Osteoblast (primary cell): Measurements from ENCODE around the gene SCRN2. TPM values are rescaled to one million over a fixed set of nuclear protein-coding genes. Genes with fewer than 3 reads are reported as not detected.

Experiments
- DNase-seq: peaks from one replicate; pipeline ENCODE4 v3.0.0; 2011; ENCODE audit warnings: low spot score, mixed read lengths; ENCODE audit not compliant: insufficient read length; ENCODE audit errors: missing footprints
- H2AFZ ChIP-seq: 2 replicates; pipeline ENCODE4 v1.6.0; 2011; ENCODE audit warnings: mild to moderate bottlenecking, low read length
- H3K27ac ChIP-seq: 2 replicates; pipeline ENCODE4 v1.5.1; 2011; ENCODE audit warnings: mild to moderate bottlenecking, low read depth, low read length, moderate library complexity
- H3K27me3 ChIP-seq: 2 replicates; pipeline ENCODE4 v1.6.0; 2012; ENCODE audit warnings: mild to moderate bottlenecking, control low read depth, inconsistent platforms, low read length, moderate library complexity; ENCODE audit not compliant: insufficient read depth
- H3K36me3 ChIP-seq: 2 replicates; pipeline ENCODE4 v1.5.1; 2011; ENCODE audit warnings: mild to moderate bottlenecking, low read length, control low read depth, moderate library complexity; ENCODE audit not compliant: insufficient read depth
- H3K4me1 ChIP-seq: 2 replicates; pipeline ENCODE4 v1.5.1; 2011; ENCODE audit warnings: mild to moderate bottlenecking, low read length, control low read depth, moderate library complexity; ENCODE audit not compliant: insufficient read depth
- H3K4me2 ChIP-seq: 2 replicates; pipeline ENCODE4 v1.6.0; 2011; ENCODE audit warnings: mild to moderate bottlenecking, low read length; ENCODE audit not compliant: insufficient read depth
- H3K4me3 ChIP-seq: fragments of 200-600 bp; sonication (generic); 3 replicates; pipeline ENCODE4 v1.5.1; 2012; ENCODE audit warnings: mild to moderate bottlenecking, low read length, inconsistent platforms; ENCODE audit not compliant: insufficient read depth
- H3K79me2 ChIP-seq: 2 replicates; pipeline ENCODE4 v1.6.0; 2012; ENCODE audit warnings: mild to moderate bottlenecking, low read length, control low read depth, inconsistent platforms; ENCODE audit not compliant: insufficient read depth
- H3K9me3 ChIP-seq: 2 replicates; pipeline ENCODE4 v1.5.1; 2011; ENCODE audit warnings: low read depth, low read length, control low read depth
- H4K20me1 ChIP-seq: 2 replicates; pipeline ENCODE4 v1.6.0; 2012; ENCODE audit warnings: mild to moderate bottlenecking, low read length, control low read depth; ENCODE audit not compliant: insufficient read depth
- total RNA-seq: library from RNA; depleted of rRNA; stranded (reverse); fragments of >200 nt; gene quantifications from 2 replicates; pipeline ENCODE4 v1.2.3, GENCODE V29; 2012
- TF ChIP-seq, protein P1 (sequence below): IDR thresholded peaks from 2 replicates; pipeline ENCODE4 v1.5.1; 2011; ENCODE audit warnings: mild to moderate bottlenecking, low read depth, low read length, moderate library complexity; ENCODE audit errors: extremely low read depth

The SCRN2 gene
- total RNA-seq, 1 donor = 42.7 TPM

DNA sequence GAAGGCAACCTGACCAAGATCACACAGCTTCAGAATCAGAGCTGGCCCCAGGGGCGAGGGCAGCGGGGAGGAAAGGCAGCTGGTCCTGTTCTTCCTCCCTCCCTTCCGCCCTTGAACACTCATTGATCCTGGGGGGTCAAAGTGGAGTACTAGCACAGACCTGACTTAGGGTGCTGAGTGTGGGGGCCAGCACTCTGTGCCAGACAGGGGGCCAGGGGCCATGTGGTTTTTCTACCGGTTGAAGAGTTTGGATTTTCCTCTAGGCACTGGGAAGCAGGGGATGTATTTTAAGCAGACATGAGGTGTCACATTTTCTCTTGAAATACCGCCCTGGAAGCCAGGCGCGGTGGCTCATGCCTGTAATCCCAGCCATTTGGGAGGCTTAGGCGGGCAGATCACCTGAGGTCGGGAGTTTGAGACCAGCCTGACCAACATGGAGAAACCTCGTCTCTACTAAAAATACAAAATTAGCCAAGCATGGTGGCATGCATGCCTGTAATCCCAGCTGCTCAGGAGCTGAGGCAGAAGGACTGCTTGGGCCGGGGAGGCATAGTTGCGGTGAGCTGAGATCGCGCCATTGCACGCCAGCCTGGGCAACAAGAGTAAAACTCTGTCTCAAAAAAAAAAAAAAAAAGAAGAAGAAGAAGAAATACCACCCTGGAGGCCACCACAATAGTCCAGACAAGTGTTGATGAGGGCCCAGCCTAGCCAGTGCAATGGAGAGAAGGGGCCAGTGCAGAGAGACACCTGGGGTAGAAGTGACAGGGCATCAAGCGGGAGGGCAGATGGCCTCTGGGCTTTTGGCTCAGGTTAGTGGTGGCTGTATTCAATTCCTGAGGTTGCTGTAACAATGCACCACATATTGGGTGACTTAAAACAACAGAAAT, 34.8 kb downstream of the SCRN2 start:
- Histone ChIP-seq H4K20me1 (peaks cover 30% of the 10 kb centered on the region), H3K4me1 (peaks cover 10% of the 10 kb centered on the region), H3K27me3 (peaks cover 20% of the 10 kb centered on the region), H3K9me3 (no peaks in the 10 kb centered on the region), H3K4me2 (no peak overlapping the region), H3K79me2 (no peaks in the 10 kb centered on the region), H3K27ac (no peak overlapping the region), H2AFZ (no peak overlapping the region), H3K4me3 (no peak overlapping the region), H3K36me3 (peaks cover 29% of the 10 kb centered on the region)
- TF ChIP-seq, protein P1, sequence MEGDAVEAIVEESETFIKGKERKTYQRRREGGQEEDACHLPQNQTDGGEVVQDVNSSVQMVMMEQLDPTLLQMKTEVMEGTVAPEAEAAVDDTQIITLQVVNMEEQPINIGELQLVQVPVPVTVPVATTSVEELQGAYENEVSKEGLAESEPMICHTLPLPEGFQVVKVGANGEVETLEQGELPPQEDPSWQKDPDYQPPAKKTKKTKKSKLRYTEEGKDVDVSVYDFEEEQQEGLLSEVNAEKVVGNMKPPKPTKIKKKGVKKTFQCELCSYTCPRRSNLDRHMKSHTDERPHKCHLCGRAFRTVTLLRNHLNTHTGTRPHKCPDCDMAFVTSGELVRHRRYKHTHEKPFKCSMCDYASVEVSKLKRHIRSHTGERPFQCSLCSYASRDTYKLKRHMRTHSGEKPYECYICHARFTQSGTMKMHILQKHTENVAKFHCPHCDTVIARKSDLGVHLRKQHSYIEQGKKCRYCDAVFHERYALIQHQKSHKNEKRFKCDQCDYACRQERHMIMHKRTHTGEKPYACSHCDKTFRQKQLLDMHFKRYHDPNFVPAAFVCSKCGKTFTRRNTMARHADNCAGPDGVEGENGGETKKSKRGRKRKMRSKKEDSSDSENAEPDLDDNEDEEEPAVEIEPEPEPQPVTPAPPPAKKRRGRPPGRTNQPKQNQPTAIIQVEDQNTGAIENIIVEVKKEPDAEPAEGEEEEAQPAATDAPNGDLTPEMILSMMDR = no peak
- no peak for DNase-seq

DNA sequence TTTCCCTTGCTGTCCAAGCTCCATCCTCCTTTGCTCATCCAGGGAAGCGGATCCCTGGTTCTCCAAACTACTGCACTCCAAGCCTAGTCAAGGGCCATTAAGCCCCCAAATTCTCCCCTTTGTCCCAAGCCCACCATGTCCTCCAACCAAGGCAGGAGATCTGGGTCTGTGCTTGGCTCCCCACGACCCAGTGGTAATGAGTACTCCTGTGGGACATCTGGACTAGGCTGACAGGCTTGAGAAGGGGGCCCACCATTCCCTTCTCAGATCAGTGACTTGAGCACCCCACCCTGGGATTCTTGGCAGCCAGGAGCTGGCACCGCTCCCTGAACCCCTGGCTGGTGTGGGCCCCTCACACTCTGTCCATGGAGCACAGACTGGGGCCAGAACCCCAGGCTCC, 36.6 kb downstream of the SCRN2 start:
- no peak overlapping the region for H3K4me3 ChIP-seq
- H2AFZ ChIP-seq = no peak overlapping the region
- H3K27ac ChIP-seq = no peak overlapping the region
- peaks cover 18% of the 10 kb centered on the region for H4K20me1 ChIP-seq
- H3K36me3 ChIP-seq = peaks cover 25% of the 10 kb centered on the region
- TF ChIP-seq, protein P1 = no peak
- no peaks in the 10 kb centered on the region for H3K79me2 ChIP-seq
- no peaks in the 10 kb centered on the region for H3K9me3 ChIP-seq
- H3K4me1 ChIP-seq = no peaks in the 10 kb centered on the region
- peaks cover 28% of the 10 kb centered on the region for H3K27me3 ChIP-seq
- no peak overlapping the region for H3K4me2 ChIP-seq
- DNase-seq = no peak

DNA sequence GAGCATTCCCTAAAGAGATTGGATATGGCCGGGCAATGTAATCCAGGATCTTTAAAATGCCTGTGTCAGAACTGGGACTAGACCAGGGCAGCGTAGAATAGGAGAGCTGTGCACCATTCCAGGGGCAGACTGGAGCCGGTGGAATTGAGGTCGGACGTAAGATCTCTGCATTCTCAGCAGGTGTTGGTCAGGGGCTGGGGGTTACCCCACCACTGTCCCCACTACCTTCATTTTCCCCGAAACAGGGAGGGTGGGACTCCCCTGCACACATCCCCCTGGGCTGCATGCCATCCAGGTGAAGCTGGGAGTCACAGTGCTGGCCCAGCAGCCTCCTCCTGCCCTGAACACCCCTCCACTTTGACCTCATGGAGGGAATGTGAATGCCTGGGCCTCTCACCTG, 37.3 kb downstream of the SCRN2 start:
- TF ChIP-seq, protein P1 = no peak
- H3K4me1 ChIP-seq = no peaks in the 10 kb centered on the region
- peaks cover 18% of the 10 kb centered on the region for H3K36me3 ChIP-seq
- H3K27ac ChIP-seq = no peak overlapping the region
- H3K4me2 ChIP-seq = no peak overlapping the region
- peaks cover 28% of the 10 kb centered on the region for H3K27me3 ChIP-seq
- H3K9me3 ChIP-seq = no peaks in the 10 kb centered on the region
- H2AFZ ChIP-seq = no peak overlapping the region
- H4K20me1 ChIP-seq = peaks cover 11% of the 10 kb centered on the region
- H3K4me3 ChIP-seq = no peak overlapping the region
- no peak for DNase-seq
- H3K79me2 ChIP-seq = no peaks in the 10 kb centered on the region

DNA sequence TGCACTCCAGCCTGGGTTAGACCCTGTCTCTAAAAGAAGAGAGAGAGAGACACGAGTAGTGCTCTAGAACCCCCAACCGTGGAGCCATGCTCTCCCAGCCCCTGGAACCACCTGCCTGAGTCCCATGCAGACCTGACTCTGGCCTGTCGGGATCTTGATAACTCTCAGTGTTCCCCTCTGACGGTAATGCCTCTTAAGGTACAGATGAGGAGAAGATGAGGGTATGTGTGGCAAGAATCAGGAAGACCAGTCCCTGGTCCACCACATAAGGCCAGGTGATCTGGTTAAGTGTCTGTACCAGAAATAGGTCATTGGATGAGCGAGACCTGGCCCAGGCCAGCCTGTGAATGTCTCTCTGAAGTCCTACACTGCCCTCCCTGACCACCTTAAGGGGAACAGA, 37.9 kb downstream of the SCRN2 start:
- H4K20me1 ChIP-seq = peaks cover 5% of the 10 kb centered on the region
- no peaks in the 10 kb centered on the region for H3K9me3 ChIP-seq
- TF ChIP-seq, protein P1 = no peak
- DNase-seq = no peak
- no peaks in the 10 kb centered on the region for H3K4me1 ChIP-seq
- H3K27me3 ChIP-seq = peaks cover 28% of the 10 kb centered on the region
- peaks cover 13% of the 10 kb centered on the region for H3K36me3 ChIP-seq
- H3K4me2 ChIP-seq = no peak overlapping the region
- no peaks in the 10 kb centered on the region for H3K79me2 ChIP-seq
- no peak overlapping the region for H2AFZ ChIP-seq
- no peak overlapping the region for H3K4me3 ChIP-seq
- no peak overlapping the region for H3K27ac ChIP-seq
